HL-60 (cell line): ENCODE measurements around the gene NEK10.

Experiments used
- DNase-seq, 2 experiments: peaks; one replicate each; pipeline ENCODE4 v3.0.0-alpha.2; 2010 to 2020; ENCODE audit warnings: low read depth in 1 of 2, low spot score in 1 of 2
- H3K27ac ChIP-seq: fragments of 250-450 bp; sonication (Bioruptor Pico); replicated peaks from 2 replicates; pipeline ENCODE4 v1.5.1; 2020; ENCODE audit warnings: mild to moderate bottlenecking, moderate library complexity
- H3K27me3 ChIP-seq: fragments of 250-450 bp; sonication (Bioruptor Pico); 2 replicates; pipeline ENCODE4 v1.5.1; 2021; ENCODE audit warnings: mild to moderate bottlenecking, moderate library complexity; ENCODE audit not compliant: insufficient read depth, poor library complexity, severe bottlenecking
- H3K4me3 ChIP-seq: replicated peaks from 2 replicates; pipeline ENCODE4 v1.5.1; 2011; ENCODE audit warnings: mild to moderate bottlenecking, control low read depth, low read length; ENCODE audit not compliant: insufficient read depth
- CTCF ChIP-seq: IDR thresholded peaks from one replicate; pipeline ENCODE4 v1.5.1; 2011; ENCODE audit warnings: low read length, control low read depth, inconsistent platforms; ENCODE audit not compliant: insufficient read depth
- GABPA ChIP-seq: IDR thresholded peaks from 2 replicates; pipeline ENCODE4 v1.6.1; 2012; ENCODE audit warnings: low read depth
- POLR2AphosphoS5 ChIP-seq: IDR thresholded peaks from 2 replicates; pipeline ENCODE4 v1.6.1; 2012; ENCODE audit warnings: low read depth
- REST ChIP-seq: IDR thresholded peaks from 2 replicates; pipeline ENCODE4 v1.6.1; 2012; ENCODE audit warnings: low read depth; ENCODE audit not compliant: insufficient replicate concordance
- SPI1 ChIP-seq: IDR thresholded peaks from 2 replicates; pipeline ENCODE4 v1.6.1; 2012; ENCODE audit warnings: low read depth, mild to moderate bottlenecking, borderline replicate concordance

The NEK10 gene

GRCh38 chr3:27342267-27342666, 26.9 kb downstream of the NEK10 start:
- Histone ChIP-seq H3K27ac (no peak overlapping the region), H3K4me3 (no peak overlapping the region), H3K27me3 (no peaks in the 10 kb centered on the region)
- no peak for TF ChIP-seq GABPA
- no peak for TF ChIP-seq POLR2AphosphoS5
- TF ChIP-seq CTCF, result no peak
- TF ChIP-seq SPI1, result no peak
- TF ChIP-seq REST, result no peak
- no peak for DNase-seq

GRCh38 chr3:27340534-27340933, 28.6 kb downstream of the NEK10 start:
- no peak for DNase-seq
- Histone ChIP-seq H3K27me3 (no peaks in the 10 kb centered on the region), H3K4me3 (no peak overlapping the region), H3K27ac (no peak overlapping the region)
- TF ChIP-seq GABPA, result no peak
- TF ChIP-seq SPI1, result no peak
- no peak for TF ChIP-seq CTCF
- no peak for TF ChIP-seq REST
- no peak for TF ChIP-seq POLR2AphosphoS5

- TF ChIP-seq CTCF (no peak), REST (no peak), POLR2AphosphoS5 (no peak), GABPA (no peak), SPI1 (no peak)
- no peak for DNase-seq
- H3K27me3 ChIP-seq, result no peaks in the 10 kb centered on the region
- H3K4me3 ChIP-seq, result no peak overlapping the region
- H3K27ac ChIP-seq, result no peak overlapping the region
Measured at GRCh38 chr3:27335571-27335970, 33.6 kb downstream of the NEK10 start.
